ENCODE data around the gene CADPS. TPM values are rescaled to one million over a fixed set of nuclear protein-coding genes. Genes with fewer than 3 reads are reported as not detected.

The CADPS gene
- polyA plus RNA-seq, 3 donors, result not detected

- Histone ChIP-seq H3K4me3 (replicated peaks in 1 of 3; ENCODE audit: low read depth in 2 of 3, low read length in 3 of 3) (no peak overlapping the region), H3K27ac (ENCODE audit: low read depth in 1 of 2, low read length in 2 of 2) (no peak overlapping the region), H3K27me3 (ENCODE audit: control insufficient read depth in 2 of 2, insufficient read depth in 2 of 2, low read length in 2 of 2) (peaks cover 83 to 97% of the 10 kb centered on the region in 2 donors), H4K20me1 (ENCODE audit: insufficient read depth, low read length) (no peaks in the 10 kb centered on the region), H3K4me2 (replicated peaks; ENCODE audit: extremely low read depth, low read length, poor library complexity, severe bottlenecking) (no peak overlapping the region), H3K79me2 (ENCODE audit: insufficient read depth, low read length) (no peaks in the 10 kb centered on the region), H3K9ac (ENCODE audit: insufficient read depth, low read length, poor library complexity, severe bottlenecking) (no peak overlapping the region), H2AFZ (ENCODE audit: insufficient read depth, low read depth, low read length, poor library complexity, severe bottlenecking) (no peak overlapping the region), H3K9me3 (replicated peaks in 1 of 2; ENCODE audit: control insufficient read depth in 1 of 2, insufficient read depth in 1 of 2, low read length in 2 of 2) (peaks cover 0 to 58% of the 10 kb centered on the region in 2 donors), H3K36me3 (replicated peaks in 1 of 2; ENCODE audit: control insufficient read depth in 1 of 2, insufficient read depth in 2 of 2, low read length in 2 of 2) (no peaks in the 10 kb centered on the region), H3K4me1 (ENCODE audit: control insufficient read depth in 1 of 2, insufficient read depth in 2 of 2, low read length in 2 of 2) (no peaks in the 10 kb centered on the region)
- WGBS (ENCODE audit: insufficient coverage), result 4% methylated on average over 41 of the region's 46 CpGs
- intact Hi-C loops (cut with micrococcal nuclease), result no loop called here
- Mint-ChIP-seq H3K27me3 (ENCODE audit: low read depth in 3 of 3) (peaks cover 97 to 100% (median 98%) of the 10 kb centered on the region in 3 donors), H3K27ac (no peak overlapping the region), H3K4me1 (peaks cover 3% of the 10 kb centered on the region), H3K4me3 (peak overlapping the region in 1 of 2 donors; percentile 87), H3K36me3 (peaks cover 0 to 3% of the 10 kb centered on the region in 2 donors), H3K9me3 (peaks cover 0 to 27% (median 11%) of the 10 kb centered on the region in 7 donors)
- no peak for DNase-seq
- no peak for TF ChIP-seq CTCF (IDR thresholded peaks at IDR 0.05)
Measured at GRCh38 chr3:62370112-62370857, 504.9 kb downstream of the CADPS start.

GRCh38 chr3:62369476-62369743 is 505.8 kb downstream of the CADPS start:
- Histone ChIP-seq H2AFZ (ENCODE audit: insufficient read depth, low read depth, low read length, poor library complexity, severe bottlenecking) (no peak overlapping the region), H3K4me3 (replicated peaks in 1 of 3; ENCODE audit: low read depth in 2 of 3, low read length in 3 of 3) (no peak overlapping the region), H3K9me3 (replicated peaks in 1 of 2; ENCODE audit: control insufficient read depth in 1 of 2, insufficient read depth in 1 of 2, low read length in 2 of 2) (peaks cover 0 to 49% of the 10 kb centered on the region in 2 donors), H3K79me2 (ENCODE audit: insufficient read depth, low read length) (no peaks in the 10 kb centered on the region), H3K4me1 (ENCODE audit: control insufficient read depth in 1 of 2, insufficient read depth in 2 of 2, low read length in 2 of 2) (no peaks in the 10 kb centered on the region), H3K27ac (ENCODE audit: low read depth in 1 of 2, low read length in 2 of 2) (no peak overlapping the region), H3K36me3 (replicated peaks in 1 of 2; ENCODE audit: control insufficient read depth in 1 of 2, insufficient read depth in 2 of 2, low read length in 2 of 2) (no peaks in the 10 kb centered on the region), H3K4me2 (replicated peaks; ENCODE audit: extremely low read depth, low read length, poor library complexity, severe bottlenecking) (no peak overlapping the region), H3K27me3 (ENCODE audit: control insufficient read depth in 2 of 2, insufficient read depth in 2 of 2, low read length in 2 of 2) (peaks cover 81 to 95% of the 10 kb centered on the region in 2 donors), H3K9ac (ENCODE audit: insufficient read depth, low read length, poor library complexity, severe bottlenecking) (no peak overlapping the region), H4K20me1 (ENCODE audit: insufficient read depth, low read length) (no peaks in the 10 kb centered on the region)
- H3K9me3 Mint-ChIP-seq, result peaks cover 0 to 29% (median 11%) of the 10 kb centered on the region in 7 donors
- peaks cover 94 to 97% (median 94%) of the 10 kb centered on the region in 3 donors for H3K27me3 Mint-ChIP-seq (ENCODE audit: low read depth in 3 of 3)
- no peak for TF ChIP-seq CTCF (IDR thresholded peaks at IDR 0.05)
- under 1% methylated on average over 12 of the region's 12 CpGs for WGBS (ENCODE audit: insufficient coverage)
- no peak overlapping the region for H3K27ac Mint-ChIP-seq
- peaks cover 0 to 3% of the 10 kb centered on the region in 2 donors for H3K36me3 Mint-ChIP-seq
- H3K4me3 Mint-ChIP-seq, result peak overlapping the region in 1 of 2 donors; percentile 87
- peaks cover 3% of the 10 kb centered on the region for H3K4me1 Mint-ChIP-seq
- DNase-seq, result no peak
- intact Hi-C loops (cut with micrococcal nuclease), result no loop called here
